Neuronal stem cell (in vitro differentiated cells): ENCODE results near the gene SLC2A6.

Source experiments
- DNase-seq: peaks from one replicate; pipeline ENCODE4 v3.0.0-alpha.2; 2013; ENCODE audit warnings: low spot score
- H2AFZ ChIP-seq: one replicate; pipeline ENCODE4 v1.6.1; 2013; ENCODE audit warnings: mild to moderate bottlenecking, low read length, inconsistent platforms
- H2AK5ac ChIP-seq: 2 replicates; pipeline ENCODE4 v1.6.1; 2013; ENCODE audit warnings: low read depth, mild to moderate bottlenecking, inconsistent platforms, low read length, moderate library complexity, mixed read lengths
- H2BK120ac ChIP-seq: 2 replicates; pipeline ENCODE4 v1.6.1; 2013; ENCODE audit warnings: low read depth, mild to moderate bottlenecking, inconsistent platforms, low read length, moderate library complexity, mixed read lengths
- H2BK12ac ChIP-seq: one replicate; pipeline ENCODE4 v1.6.1; 2013; ENCODE audit warnings: low read length, inconsistent platforms
- H2BK15ac ChIP-seq: 2 replicates; pipeline ENCODE4 v1.6.1; 2013; ENCODE audit warnings: mild to moderate bottlenecking, low read length, inconsistent platforms, mixed read lengths
- H2BK5ac ChIP-seq: one replicate; pipeline ENCODE4 v1.6.1; 2013; ENCODE audit warnings: inconsistent platforms, mild to moderate bottlenecking, low read length, moderate library complexity
- H3K14ac ChIP-seq: one replicate; pipeline ENCODE4 v1.6.1; 2013; ENCODE audit warnings: low read length, inconsistent platforms
- H3K18ac ChIP-seq: 2 replicates; pipeline ENCODE4 v1.6.1; 2013; ENCODE audit warnings: low read length, inconsistent platforms
- H3K23ac ChIP-seq: 2 replicates; pipeline ENCODE4 v1.6.1; 2013; ENCODE audit warnings: low read depth, mild to moderate bottlenecking, mixed read lengths, low read length, inconsistent platforms; ENCODE audit not compliant: poor library complexity
- H3K27ac ChIP-seq: replicated peaks from 3 replicates; pipeline ENCODE4 v1.5.1; 2013; ENCODE audit warnings: low read length, inconsistent platforms
- H3K27me3 ChIP-seq, 3 experiments: 2 replicates each; pipeline ENCODE4 v1.6.1; 2013; ENCODE audit warnings: low read length in 3 of 3, mild to moderate bottlenecking in 2 of 3, inconsistent platforms in 1 of 3, low read depth in 1 of 3, mixed read lengths in 1 of 3, moderate library complexity in 1 of 3; ENCODE audit not compliant: control insufficient read depth in 3 of 3, insufficient read depth in 3 of 3
- H3K36me3 ChIP-seq, 2 donors: replicated peaks in 1 of 2; 2 replicates each; pipeline ENCODE4 v1.6.1; 2013; ENCODE audit warnings: low read length in 2 of 2; ENCODE audit not compliant: control insufficient read depth in 2 of 2, insufficient read depth in 2 of 2
- H3K4ac ChIP-seq: 2 replicates; pipeline ENCODE4 v1.6.1; 2013; ENCODE audit warnings: inconsistent platforms, mild to moderate bottlenecking, low read length, moderate library complexity
- H3K4me1 ChIP-seq, 2 donors: 1 replicate in 1 of 2; 2 replicates in 1 of 2; pipeline ENCODE4 v1.6.1; 2013; ENCODE audit warnings: low read length in 2 of 2, low read depth in 1 of 2; ENCODE audit not compliant: control insufficient read depth in 2 of 2, insufficient read depth in 1 of 2
- H3K4me2 ChIP-seq: one replicate; pipeline ENCODE4 v1.6.1; 2013; ENCODE audit warnings: mild to moderate bottlenecking, low read length, inconsistent platforms; ENCODE audit not compliant: insufficient read depth, poor library complexity, severe bottlenecking
- H3K4me3 ChIP-seq, 2 donors: 2 replicates each; pipeline ENCODE4 v1.5.1; 2013; ENCODE audit warnings: low read length in 2 of 2, mild to moderate bottlenecking in 2 of 2, inconsistent platforms in 1 of 2, moderate library complexity in 1 of 2
- H3K79me1 ChIP-seq: one replicate; pipeline ENCODE4 v1.6.1; 2013; ENCODE audit warnings: low read depth, mild to moderate bottlenecking, inconsistent platforms, low read length, moderate library complexity
- H3K9ac ChIP-seq: one replicate; pipeline ENCODE4 v1.6.1; 2013; ENCODE audit warnings: mild to moderate bottlenecking, low read depth, low read length, inconsistent platforms; ENCODE audit not compliant: poor library complexity
- H3K9me3 ChIP-seq, 2 donors: replicated peaks in 1 of 2; 2 replicates each; pipeline versions ENCODE3 to v1.6.1; 2013; ENCODE audit warnings: low read length in 2 of 2, mild to moderate bottlenecking in 2 of 2, inconsistent platforms in 1 of 2, low read depth in 1 of 2, mixed read lengths in 1 of 2, moderate library complexity in 1 of 2; ENCODE audit not compliant: control insufficient read depth in 2 of 2, insufficient read depth in 1 of 2
- H4K8ac ChIP-seq: one replicate; pipeline ENCODE4 v1.6.1; 2013; ENCODE audit warnings: low read depth, mild to moderate bottlenecking, inconsistent platforms, low read length, moderate library complexity
- H4K91ac ChIP-seq: one replicate; pipeline ENCODE4 v1.6.1; 2013; ENCODE audit warnings: low read length, low read depth, mild to moderate bottlenecking, inconsistent platforms; ENCODE audit not compliant: poor library complexity
- WGBS, 2 donors: extraction: QIAGEN DNeasy Blood & Tissue Kit; methylation state at CpG; one replicate each; pipeline ENCODE4 v1.1.7; 2013; ENCODE audit warnings: missing lambda C conversion rate in 2 of 2, mixed read lengths in 1 of 2; ENCODE audit not compliant: insufficient read length in 2 of 2, insufficient replicate concordance in 1 of 2; ENCODE audit errors: extremely low coverage in 2 of 2; 5-methylcytosine and 5-hydroxymethylcytosine counted together

Gene SLC2A6

DNA sequence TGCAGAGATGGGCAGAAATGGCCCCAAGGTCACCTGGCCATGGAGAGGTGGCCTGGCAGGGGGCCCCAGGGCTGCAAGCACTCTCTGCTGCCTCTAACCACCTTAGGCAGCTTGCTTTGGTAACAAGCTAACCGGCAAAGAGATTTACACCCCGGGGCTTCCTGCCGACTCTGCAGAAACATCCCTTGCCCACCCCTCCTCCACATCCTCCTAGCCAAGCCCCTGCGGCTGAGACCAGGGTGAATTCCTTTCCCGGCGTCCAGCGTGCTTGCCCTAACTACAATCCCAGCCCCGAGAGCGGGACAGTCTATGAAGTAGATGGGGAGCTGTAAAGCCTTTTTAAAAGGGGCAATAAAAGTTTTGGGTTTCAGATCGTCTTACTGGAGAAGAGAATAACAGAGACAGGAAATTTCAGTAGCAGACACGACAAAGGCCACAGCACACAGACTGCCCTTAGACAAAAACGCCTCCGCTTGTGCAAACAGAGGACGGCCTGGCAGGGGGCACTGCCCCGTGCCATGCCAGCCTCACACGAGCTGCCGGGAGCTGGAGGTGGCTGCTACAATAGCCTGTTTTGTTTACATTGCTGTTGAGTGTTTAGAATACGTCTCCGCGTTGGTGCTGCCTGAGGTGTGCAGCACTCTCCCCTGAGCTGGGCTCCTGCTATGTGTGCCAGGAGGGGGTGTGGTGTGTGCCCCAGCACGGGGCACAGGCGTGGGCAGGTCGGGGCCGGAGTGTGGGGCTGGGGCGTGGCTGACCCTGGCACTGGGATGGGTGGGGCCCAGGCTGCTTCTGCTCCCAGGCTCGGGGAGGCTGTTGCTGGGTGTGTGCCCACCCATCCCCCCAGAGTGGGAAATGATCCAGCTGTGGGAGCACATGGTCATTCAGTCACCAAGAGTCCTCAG is 30.5 kb upstream of the SLC2A6 start:
- Histone ChIP-seq H3K36me3 (peaks cover 0 to 4% of the 10 kb centered on the region in 2 donors), H4K8ac (no peak overlapping the region), H3K4me2 (peak overlapping the region; percentile 32), H3K18ac (peak overlapping the region; percentile 83), H3K14ac (no peak overlapping the region), H2AK5ac (peak overlapping the region; percentile 76), H3K4ac (peak overlapping the region; percentile 79), H2BK5ac (peak overlapping the region; percentile 4), H3K4me1 (peaks cover 14 to 18% of the 10 kb centered on the region in 2 donors), H4K91ac (no peak overlapping the region), H3K9ac (peak overlapping the region; percentile 76), H3K4me3 (no peak overlapping the region), H2BK120ac (no peak overlapping the region), H2BK15ac (peak overlapping the region; percentile 60), H3K23ac (no peak overlapping the region), H2AFZ (peak overlapping the region; percentile 54), H3K27me3 (peaks cover 0 to 16% (median 2%) of the 10 kb centered on the region in 3 experiments), H3K27ac (no peak overlapping the region), H3K79me1 (peaks cover 9% of the 10 kb centered on the region), H2BK12ac (peak overlapping the region; percentile 18), H3K9me3 (peaks cover 0 to 9% of the 10 kb centered on the region in 2 donors)
- DNase-seq, result no peak
- no CpG with 5 or more reads among the region's 26 CpGs for WGBS, 2 donors

DNA sequence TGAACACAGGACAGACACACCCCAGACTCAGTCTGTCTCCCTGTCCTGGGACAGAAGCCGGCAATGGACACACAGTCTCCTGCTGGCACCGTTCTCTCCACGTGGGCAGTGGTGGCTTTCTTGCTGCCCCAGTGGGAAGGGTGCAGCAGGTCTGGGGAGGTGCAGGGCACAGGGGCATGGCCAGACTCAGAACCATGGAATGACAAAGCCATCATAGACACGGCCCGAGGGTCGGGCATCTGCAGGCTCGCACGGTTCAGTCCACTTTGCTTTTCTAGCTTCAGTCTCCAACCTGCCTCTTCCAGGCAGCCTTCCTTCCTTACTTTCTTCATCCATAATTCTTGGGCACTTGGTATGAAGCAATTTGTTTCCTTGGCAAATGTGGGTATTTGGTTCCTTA is 29.1 kb upstream of the SLC2A6 start:
- Histone ChIP-seq H3K4ac (peak overlapping the region; percentile 54), H3K14ac (peak overlapping the region; percentile 17), H3K4me1 (peaks cover 14 to 16% of the 10 kb centered on the region in 2 donors), H3K79me1 (peaks cover 9% of the 10 kb centered on the region), H2AFZ (no peak overlapping the region), H2BK12ac (peak overlapping the region; percentile 75), H3K18ac (peak overlapping the region; percentile 51), H3K23ac (no peak overlapping the region), H3K27ac (no peak overlapping the region), H2BK120ac (peak overlapping the region; percentile 54), H2BK15ac (peak overlapping the region; percentile 91), H2BK5ac (no peak overlapping the region), H4K8ac (no peak overlapping the region), H4K91ac (no peak overlapping the region), H3K4me2 (no peak overlapping the region), H3K27me3 (peaks cover 0 to 16% (median 2%) of the 10 kb centered on the region in 3 experiments), H3K36me3 (peaks cover 0 to 4% of the 10 kb centered on the region in 2 donors), H2AK5ac (peak overlapping the region; percentile 91), H3K4me3 (no peak overlapping the region), H3K9ac (no peak overlapping the region), H3K9me3 (peaks cover 0 to 9% of the 10 kb centered on the region in 2 donors)
- no peak for DNase-seq
- WGBS, 2 donors, result no CpG with 5 or more reads among the region's 8 CpGs

DNA sequence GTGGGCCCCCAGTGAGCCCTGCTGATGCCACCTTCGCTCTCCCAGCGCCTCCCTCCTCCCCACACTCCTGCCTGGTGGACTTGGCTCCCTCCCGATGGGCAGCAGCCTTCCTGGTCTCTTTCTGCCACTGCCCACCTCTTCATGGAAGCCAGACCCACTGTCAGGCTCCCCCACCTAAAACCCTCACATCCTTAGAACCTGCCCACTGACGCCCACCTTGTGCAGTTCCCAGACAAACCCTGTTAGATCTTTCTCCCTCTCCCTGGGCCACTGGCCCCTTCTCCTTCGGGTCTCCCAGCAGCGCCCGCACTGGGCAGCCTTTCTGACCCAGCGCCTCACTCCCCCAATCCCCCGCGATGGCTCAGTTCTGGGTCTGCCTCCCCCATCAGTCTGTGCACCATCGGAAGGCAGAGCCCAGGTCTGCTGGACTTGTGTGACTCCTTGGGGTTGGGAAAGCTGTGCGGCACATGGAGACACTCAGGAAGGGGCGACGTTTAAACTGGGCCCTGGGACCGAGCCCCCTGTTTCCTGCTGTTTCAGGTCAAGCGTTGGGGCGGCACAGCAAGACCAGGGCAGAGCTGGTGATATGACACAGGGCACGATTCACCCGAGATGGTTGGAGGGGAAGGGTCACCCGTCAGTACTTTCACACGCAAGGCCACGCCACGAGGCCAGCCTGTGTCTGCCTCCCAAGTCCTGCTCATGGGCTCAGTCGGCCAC is 28.5 kb upstream of the SLC2A6 start:
- peaks cover 0 to 16% (median 2%) of the 10 kb centered on the region in 3 experiments for H3K27me3 ChIP-seq
- H2BK12ac ChIP-seq, result peak overlapping the region; percentile 75
- H3K23ac ChIP-seq, result no peak overlapping the region
- peaks cover 0 to 4% of the 10 kb centered on the region in 2 donors for H3K36me3 ChIP-seq
- peaks cover 12 to 14% of the 10 kb centered on the region in 2 donors for H3K4me1 ChIP-seq
- no peak overlapping the region for H4K8ac ChIP-seq
- no peak overlapping the region for H4K91ac ChIP-seq
- H2AK5ac ChIP-seq, result peak overlapping the region; percentile 91
- H3K4me2 ChIP-seq, result no peak overlapping the region
- no peak overlapping the region for H3K27ac ChIP-seq
- H2AFZ ChIP-seq, result no peak overlapping the region
- H2BK15ac ChIP-seq, result peak overlapping the region; percentile 91
- H3K9ac ChIP-seq, result peak overlapping the region; percentile 67
- peak overlapping the region; percentile 78 for H3K18ac ChIP-seq
- peak overlapping the region; percentile 39 for H2BK5ac ChIP-seq
- H3K14ac ChIP-seq, result peak overlapping the region; percentile 47
- WGBS, 2 donors, result no CpG with 5 or more reads among the region's 24 CpGs
- peak overlapping the region; percentile 54 for H2BK120ac ChIP-seq
- DNase-seq, result no peak
- H3K9me3 ChIP-seq, result peaks cover 0 to 9% of the 10 kb centered on the region in 2 donors
- no peak overlapping the region for H3K4me3 ChIP-seq
- H3K4ac ChIP-seq, result peak overlapping the region; percentile 70
- peaks cover 7% of the 10 kb centered on the region for H3K79me1 ChIP-seq
